ENCODE measurements around the gene EFHD1. TPM values are rescaled to one million over a fixed set of nuclear protein-coding genes. Genes with fewer than 3 reads are reported as not detected.

The EFHD1 gene
- total and polyA plus RNA-seq, 2 experiments from 2014 or later, result 3.4 to 6.4 TPM

- H3K9me2 ChIP-seq (ENCODE audit: insufficient read depth), result no peaks in the 10 kb centered on the region
- Mint-ChIP-seq H3K27me3 (ENCODE audit: insufficient read depth, low read depth, poor library complexity) (peaks cover 13% of the 10 kb centered on the region), H3K4me1 (peaks cover 8% of the 10 kb centered on the region; the same call in 2 of the 3 replicates), H3K4me3 (no peak overlapping the region), H3K36me3 (ENCODE audit: low read depth) (no peaks in the 10 kb centered on the region), H3K9me3 (no peaks in the 10 kb centered on the region), H3K27ac (no peak overlapping the region)
- no peak for DNase-seq (ENCODE audit: low spot score)
- H3K79me2 ChIP-seq (replicated peaks; ENCODE audit: insufficient read depth), result no peaks in the 10 kb centered on the region
- no peak overlapping the region for H2AFZ ChIP-seq
- no peaks in the 10 kb centered on the region for H4K20me1 ChIP-seq (replicated peaks; ENCODE audit: insufficient read depth)
- H3K36me3 ChIP-seq (ENCODE audit: insufficient read depth), result no peaks in the 10 kb centered on the region
- TF ChIP-seq EZH2phosphoT487 (IDR thresholded peaks at IDR 0.05; ENCODE audit: unreplicated experiment), result no peak
- TF ChIP-seq ZNF331 (CRISPR knock-in tag; IDR thresholded peaks at IDR 0.05; ENCODE audit: low read depth), result no peak
- no peak for TF ChIP-seq ETS1 (IDR thresholded peaks at IDR 0.05)
- TF ChIP-seq POLR2AphosphoS5 (IDR thresholded peaks at IDR 0.05; ENCODE audit: low read depth), result no peak
- TF ChIP-seq ZNF462 (CRISPR knock-in tag; IDR thresholded peaks at IDR 0.05), result no peak
- no peak for TF ChIP-seq ZNF114 (CRISPR knock-in tag; IDR thresholded peaks at IDR 0.05)
- TF ChIP-seq, protein P1, sequence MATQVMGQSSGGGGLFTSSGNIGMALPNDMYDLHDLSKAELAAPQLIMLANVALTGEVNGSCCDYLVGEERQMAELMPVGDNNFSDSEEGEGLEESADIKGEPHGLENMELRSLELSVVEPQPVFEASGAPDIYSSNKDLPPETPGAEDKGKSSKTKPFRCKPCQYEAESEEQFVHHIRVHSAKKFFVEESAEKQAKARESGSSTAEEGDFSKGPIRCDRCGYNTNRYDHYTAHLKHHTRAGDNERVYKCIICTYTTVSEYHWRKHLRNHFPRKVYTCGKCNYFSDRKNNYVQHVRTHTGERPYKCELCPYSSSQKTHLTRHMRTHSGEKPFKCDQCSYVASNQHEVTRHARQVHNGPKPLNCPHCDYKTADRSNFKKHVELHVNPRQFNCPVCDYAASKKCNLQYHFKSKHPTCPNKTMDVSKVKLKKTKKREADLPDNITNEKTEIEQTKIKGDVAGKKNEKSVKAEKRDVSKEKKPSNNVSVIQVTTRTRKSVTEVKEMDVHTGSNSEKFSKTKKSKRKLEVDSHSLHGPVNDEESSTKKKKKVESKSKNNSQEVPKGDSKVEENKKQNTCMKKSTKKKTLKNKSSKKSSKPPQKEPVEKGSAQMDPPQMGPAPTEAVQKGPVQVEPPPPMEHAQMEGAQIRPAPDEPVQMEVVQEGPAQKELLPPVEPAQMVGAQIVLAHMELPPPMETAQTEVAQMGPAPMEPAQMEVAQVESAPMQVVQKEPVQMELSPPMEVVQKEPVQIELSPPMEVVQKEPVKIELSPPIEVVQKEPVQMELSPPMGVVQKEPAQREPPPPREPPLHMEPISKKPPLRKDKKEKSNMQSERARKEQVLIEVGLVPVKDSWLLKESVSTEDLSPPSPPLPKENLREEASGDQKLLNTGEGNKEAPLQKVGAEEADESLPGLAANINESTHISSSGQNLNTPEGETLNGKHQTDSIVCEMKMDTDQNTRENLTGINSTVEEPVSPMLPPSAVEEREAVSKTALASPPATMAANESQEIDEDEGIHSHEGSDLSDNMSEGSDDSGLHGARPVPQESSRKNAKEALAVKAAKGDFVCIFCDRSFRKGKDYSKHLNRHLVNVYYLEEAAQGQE (IDR thresholded peaks at IDR 0.05; ENCODE audit: unreplicated experiment), result no peak
- TF ChIP-seq EZH2 (IDR thresholded peaks at IDR 0.05; ENCODE audit: low read depth, unreplicated experiment), result no peak
- TF ChIP-seq NANOG (IDR thresholded peaks at IDR 0.05; ENCODE audit: borderline replicate concordance), result no peak
- no peak for TF ChIP-seq CTCF (conservative IDR thresholded peaks at IDR 0.05; ENCODE audit: low read depth in 2 of 2)
- no peak for TF ChIP-seq STAT1 (IDR thresholded peaks at IDR 0.05; ENCODE audit: unreplicated experiment)
- TF ChIP-seq CREB1 (CRISPR knock-in tag; IDR thresholded peaks at IDR 0.05; ENCODE audit: low read depth), result no peak
- TF ChIP-seq JUNB (IDR thresholded peaks at IDR 0.05; ENCODE audit: unreplicated experiment), result no peak
- no peak overlapping the region for H3K4me3 ChIP-seq
- H3K4me2 ChIP-seq, result no peak overlapping the region
- no peak overlapping the region for H3K27ac ChIP-seq (ENCODE audit: low read depth)
- peaks cover 9% of the 10 kb centered on the region; the same call in 1 of the 2 replicates for H3F3A ChIP-seq (replicated peaks; ENCODE audit: low read depth)
- no peak for ATAC-seq
- peaks cover 29% of the 10 kb centered on the region for H3K27me3 ChIP-seq (ENCODE audit: insufficient read depth)
- peaks cover 5% of the 10 kb centered on the region; the same call in 1 of the 2 replicates for H3K4me1 ChIP-seq (ENCODE audit: insufficient read depth)
Measured at GRCh38 chr2:232629129-232629475, 4.3 kb upstream of the EFHD1 start.

Data from GM23338 (cell line).